Measurements from ENCODE around the gene HCFC1R1.

The HCFC1R1 gene

GRCh38 chr16:3029491-3030221, 5.9 kb upstream of the HCFC1R1 start:
- Histone ChIP-seq H3K9me3 (ENCODE audit: severe bottlenecking) (peaks cover 2% of the 10 kb centered on the region), H3K27ac (no peak overlapping the region), H3K36me3 (peaks cover 29% of the 10 kb centered on the region), H3K27me3 (ENCODE audit: insufficient read depth, low read depth, severe bottlenecking) (peaks cover 59% of the 10 kb centered on the region), H3K4me3 (ENCODE audit: low read depth, low read length) (peak overlapping the region; percentile 17)
- no peak for DNase-seq
- TF ChIP-seq CTCF (IDR thresholded peaks at IDR 0.05; ENCODE audit: low read depth, low read length), result no peak

- H3K27ac ChIP-seq, result no peak overlapping the region
- DNase-seq, result peak; percentile 63
- H3K4me3 ChIP-seq (ENCODE audit: low read depth, low read length), result peak overlapping the region; percentile 19
- H3K9me3 ChIP-seq (ENCODE audit: severe bottlenecking), result peaks cover 2% of the 10 kb centered on the region
- TF ChIP-seq CTCF (IDR thresholded peaks at IDR 0.05; ENCODE audit: low read depth, low read length), result no peak
- H3K27me3 ChIP-seq (ENCODE audit: insufficient read depth, low read depth, severe bottlenecking), result peaks cover 52% of the 10 kb centered on the region
- H3K36me3 ChIP-seq, result peaks cover 29% of the 10 kb centered on the region
Observed at GRCh38 chr16:3028716-3029319, 5.1 kb upstream of the HCFC1R1 start.

DNA sequence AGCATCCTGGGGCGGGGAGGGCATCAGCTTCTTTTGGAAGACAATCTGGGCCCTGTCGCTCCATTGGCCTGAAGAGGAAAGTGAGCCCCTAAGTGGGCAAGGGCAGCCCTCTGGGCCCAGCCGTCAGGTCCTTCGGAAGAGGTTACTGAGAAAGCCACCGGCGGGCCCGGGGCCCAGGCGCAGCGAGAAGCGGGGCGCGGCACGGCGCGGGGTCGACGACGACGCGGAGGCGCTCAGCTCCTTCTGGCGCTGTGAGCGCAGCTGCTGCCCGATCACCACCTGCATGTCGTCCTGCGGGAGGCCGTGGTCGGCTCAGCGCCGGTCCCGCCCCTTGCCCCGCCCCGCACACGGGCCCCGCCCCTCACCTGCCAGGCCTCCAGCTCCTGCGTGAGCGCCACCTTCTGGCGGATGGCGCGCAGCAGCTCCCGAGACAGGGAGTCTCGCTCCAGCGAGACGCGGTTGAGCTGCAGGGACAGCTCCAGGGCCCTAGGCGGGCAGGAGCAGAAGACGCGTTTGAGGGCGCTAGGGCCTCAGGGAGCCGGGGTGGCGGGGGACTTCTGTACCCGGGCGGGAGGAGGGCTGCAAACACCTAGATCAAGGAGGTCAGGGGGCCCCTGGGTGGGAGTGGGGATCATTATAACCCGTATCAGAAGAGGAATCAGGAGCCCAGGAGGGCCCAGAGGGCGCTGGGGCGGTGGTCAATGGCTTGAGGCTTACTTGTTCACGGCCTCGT, 4.4 kb upstream of the HCFC1R1 start:
- H3K27me3 ChIP-seq (ENCODE audit: insufficient read depth, low read depth, severe bottlenecking), result peaks cover 45% of the 10 kb centered on the region
- H3K27ac ChIP-seq, result no peak overlapping the region
- H3K4me3 ChIP-seq (ENCODE audit: low read depth, low read length), result peak overlapping the region; percentile 19
- peaks cover 2% of the 10 kb centered on the region for H3K9me3 ChIP-seq (ENCODE audit: severe bottlenecking)
- TF ChIP-seq CTCF (IDR thresholded peaks at IDR 0.05; ENCODE audit: low read depth, low read length), result peak; percentile 87
- H3K36me3 ChIP-seq, result peaks cover 29% of the 10 kb centered on the region
- DNase-seq, result peak; percentile 93

GRCh38 chr16:3027489-3027795, 3.7 kb upstream of the HCFC1R1 start:
- Histone ChIP-seq H3K27me3 (ENCODE audit: insufficient read depth, low read depth, severe bottlenecking) (peaks cover 38% of the 10 kb centered on the region), H3K4me3 (ENCODE audit: low read depth, low read length) (no peak overlapping the region), H3K27ac (no peak overlapping the region), H3K36me3 (peaks cover 32% of the 10 kb centered on the region), H3K9me3 (ENCODE audit: severe bottlenecking) (peaks cover 2% of the 10 kb centered on the region)
- no peak for TF ChIP-seq CTCF (IDR thresholded peaks at IDR 0.05; ENCODE audit: low read depth, low read length)
- no peak for DNase-seq

DNA sequence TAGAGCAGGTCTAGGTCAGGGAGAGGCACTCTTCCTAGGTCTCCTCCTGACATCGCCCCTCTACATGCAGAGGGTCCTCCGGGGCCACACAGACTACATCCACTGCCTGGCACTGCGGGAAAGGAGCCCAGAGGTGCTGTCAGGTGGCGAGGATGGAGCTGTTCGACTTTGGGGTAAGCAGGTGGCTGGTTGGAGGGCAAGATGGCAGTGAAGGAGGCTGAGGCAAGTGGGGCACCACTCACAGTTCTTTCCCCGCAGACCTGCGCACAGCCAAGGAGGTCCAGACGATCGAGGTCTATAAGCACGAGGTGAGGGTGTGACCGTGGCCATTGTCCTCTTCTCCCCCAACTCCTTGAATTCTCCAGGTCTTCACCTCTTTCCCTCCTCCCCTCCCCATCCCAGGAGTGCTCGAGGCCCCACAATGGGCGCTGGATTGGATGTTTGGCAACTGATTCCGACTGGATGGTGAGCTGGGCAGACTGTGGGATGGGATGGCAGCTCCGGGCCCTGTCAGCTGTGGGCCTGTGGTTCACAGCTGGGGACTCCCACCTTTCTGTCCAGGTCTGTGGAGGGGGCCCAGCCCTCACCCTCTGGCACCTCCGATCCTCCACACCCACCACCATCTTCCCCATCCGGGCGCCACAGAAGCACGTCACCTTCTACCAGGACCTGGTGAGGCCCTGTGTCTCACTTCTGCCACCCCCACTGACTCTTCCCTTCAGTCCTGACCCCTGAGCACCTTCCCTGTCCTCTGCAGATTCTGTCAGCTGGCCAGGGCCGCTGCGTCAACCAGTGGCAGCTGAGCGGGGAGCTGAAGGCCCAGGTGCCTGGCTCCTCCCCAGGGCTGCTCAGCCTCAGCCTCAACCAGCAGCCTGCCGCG, 3.1 kb upstream of the HCFC1R1 start:
- Histone ChIP-seq H3K9me3 (ENCODE audit: severe bottlenecking) (peaks cover 2% of the 10 kb centered on the region), H3K36me3 (peaks cover 35% of the 10 kb centered on the region), H3K27ac (no peak overlapping the region), H3K4me3 (ENCODE audit: low read depth, low read length) (no peak overlapping the region), H3K27me3 (ENCODE audit: insufficient read depth, low read depth, severe bottlenecking) (peaks cover 32% of the 10 kb centered on the region)
- TF ChIP-seq CTCF (IDR thresholded peaks at IDR 0.05; ENCODE audit: low read depth, low read length), result no peak
- DNase-seq, result no peak
